AG10803 (cell line): ENCODE data around the gene GRIN2A.

Experiments
- DNase-seq: peaks from one replicate; pipeline ENCODE4 v3.0.0; 2010; ENCODE audit warnings: low read depth
- H3K4me3 ChIP-seq: 2 replicates; pipeline ENCODE4 v1.5.1; 2011; ENCODE audit warnings: mild to moderate bottlenecking, low read length, control low read depth
- CTCF ChIP-seq: conservative IDR thresholded peaks from 2 replicates; pipeline ENCODE4 v1.5.1; 2011; ENCODE audit warnings: mild to moderate bottlenecking, low read length, control low read depth, inconsistent platforms

GRIN2A gene

GRCh38 chr16:10015397-10015796 is 166.8 kb downstream of the GRIN2A start:
- no peak overlapping the region for H3K4me3 ChIP-seq
- no peak for DNase-seq
- TF ChIP-seq CTCF = no peak

DNA sequence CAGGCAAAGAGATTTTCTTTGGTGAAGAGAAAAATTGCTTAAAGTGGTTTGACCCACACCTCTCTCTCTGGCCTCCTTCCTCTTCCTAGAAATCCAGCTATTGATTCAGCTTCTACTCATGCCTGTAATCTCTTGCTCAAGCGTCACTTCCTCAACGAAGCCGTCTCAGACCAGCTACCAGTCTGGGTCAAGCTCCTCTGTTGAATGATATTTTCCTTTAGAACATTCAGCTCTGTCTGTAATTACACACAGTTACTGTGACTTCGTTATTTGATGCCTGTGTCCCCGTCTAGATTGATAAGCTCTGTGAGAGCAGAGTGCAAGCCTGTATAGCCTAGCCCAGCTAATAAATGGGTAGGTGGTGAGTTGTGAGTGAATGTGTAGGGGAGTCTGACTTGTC is 168.5 kb downstream of the GRIN2A start:
- H3K4me3 ChIP-seq = no peak overlapping the region
- no peak for TF ChIP-seq CTCF
- DNase-seq = no peak

GRCh38 chr16:10013364-10013763 is 168.9 kb downstream of the GRIN2A start:
- no peak overlapping the region for H3K4me3 ChIP-seq
- TF ChIP-seq CTCF = 0 out of 2 replicates have a peak, but pooled peaks have one; percentile 0
- no peak for DNase-seq

GRCh38 chr16:10009684-10010083 is 172.5 kb downstream of the GRIN2A start:
- no peak for TF ChIP-seq CTCF
- no peak overlapping the region for H3K4me3 ChIP-seq
- no peak for DNase-seq

DNA sequence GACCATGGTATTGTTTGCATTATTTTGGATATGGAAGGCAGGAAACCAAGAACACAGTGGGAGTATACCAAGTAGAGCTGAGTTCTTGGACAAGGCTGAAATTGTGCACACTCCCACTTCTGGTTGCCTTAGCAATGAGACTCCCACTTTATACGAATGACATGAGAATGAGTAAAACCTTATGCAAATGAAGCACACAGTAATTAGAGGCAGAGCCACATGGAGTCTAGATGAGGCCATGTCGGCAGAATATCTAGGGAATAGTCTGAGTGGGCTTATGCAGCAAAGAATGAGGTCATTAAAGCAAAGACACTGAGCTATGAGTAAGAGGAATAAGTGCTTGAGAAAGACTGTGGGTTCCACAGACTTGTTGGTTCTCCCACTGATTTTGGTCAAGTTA is 178.7 kb downstream of the GRIN2A start:
- DNase-seq = no peak
- no peak overlapping the region for H3K4me3 ChIP-seq
- TF ChIP-seq CTCF = no peak

DNA sequence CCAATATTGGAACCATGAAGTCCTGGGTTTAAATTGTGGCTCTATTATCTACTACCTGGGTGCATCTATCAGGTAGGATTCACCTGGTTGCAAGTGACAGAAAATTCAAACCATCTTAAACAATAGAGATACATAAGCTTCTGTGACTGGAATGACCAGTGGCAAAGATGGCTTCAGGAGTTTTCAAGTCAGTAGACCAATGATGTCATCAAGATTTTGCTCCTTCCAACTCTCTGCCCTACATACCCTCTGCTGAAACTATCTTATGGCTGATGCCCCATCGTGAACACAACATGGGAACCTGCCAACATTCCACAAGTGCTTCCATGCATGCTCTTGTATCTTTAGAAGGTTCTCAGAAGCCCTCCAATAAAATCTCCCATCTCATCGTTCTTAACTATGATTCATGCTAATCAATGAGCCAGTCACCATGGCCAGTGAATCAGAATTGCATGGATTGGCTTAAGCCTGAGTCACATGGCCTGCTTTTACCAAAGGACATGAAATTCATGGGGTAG is 180.9 kb downstream of the GRIN2A start:
- no peak overlapping the region for H3K4me3 ChIP-seq
- TF ChIP-seq CTCF = no peak
- no peak for DNase-seq

GRCh38 chr16:9996221-9996620 is 186.0 kb downstream of the GRIN2A start:
- DNase-seq = no peak
- TF ChIP-seq CTCF = no peak
- no peak overlapping the region for H3K4me3 ChIP-seq
